ENCODE measurements around the gene EMP2.

GRCh38 chr16:10577305-10578202 lies 2.8 kb downstream of the EMP2 start:
- TF ChIP-seq CTCF (IDR thresholded peaks at IDR 0.05; ENCODE audit: low read depth, low read length, poor library complexity, severe bottlenecking): no peak
- no peak for TF ChIP-seq EZH2phosphoT487 (IDR thresholded peaks at IDR 0.05; ENCODE audit: borderline replicate concordance, low read length)
